Activated CD4-positive, alpha-beta T cell treated with anti-CD3 and anti-CD28 coated beads, Interleukin-2, amount 50 U/mL, for 48 hours (primary cell): ENCODE measurements around the gene LRRC1.

Experiments used
- DNase-seq, 2 experiments: peaks; one replicate each; pipeline ENCODE4 v3.0.0-alpha.2; 2020

Gene LRRC1

GRCh38 chr6:53929041-53929820 lies 134.4 kb downstream of the LRRC1 start:
- no peak for DNase-seq

- no peak for DNase-seq
Measured at GRCh38 chr6:53929821-53930120, 135.0 kb downstream of the LRRC1 start.

- DNase-seq = no peak
Measured at GRCh38 chr6:53930330-53930729, 135.5 kb downstream of the LRRC1 start.

- DNase-seq = no peak
Measured at GRCh38 chr6:53931086-53931485, 136.3 kb downstream of the LRRC1 start.

- DNase-seq = no peak
Measured at GRCh38 chr6:53932516-53932915, 137.7 kb downstream of the LRRC1 start.

GRCh38 chr6:53934023-53934422 lies 139.2 kb downstream of the LRRC1 start:
- no peak for DNase-seq

GRCh38 chr6:53937461-53937860 lies 142.7 kb downstream of the LRRC1 start:
- no peak for DNase-seq

GRCh38 chr6:53938810-53939209 lies 144.0 kb downstream of the LRRC1 start:
- DNase-seq = no peak

GRCh38 chr6:53939830-53940229 lies 145.0 kb downstream of the LRRC1 start:
- no peak for DNase-seq

- no peak for DNase-seq
Measured at GRCh38 chr6:53943395-53943794, 148.6 kb downstream of the LRRC1 start.

GRCh38 chr6:53944091-53944490 lies 149.3 kb downstream of the LRRC1 start:
- no peak for DNase-seq

GRCh38 chr6:53944543-53944942 lies 149.7 kb downstream of the LRRC1 start:
- no peak for DNase-seq

- no peak for DNase-seq
Measured at GRCh38 chr6:53945765-53946407, 151.1 kb downstream of the LRRC1 start.

- no peak for DNase-seq
Measured at GRCh38 chr6:53947780-53948179, 153.0 kb downstream of the LRRC1 start.

- DNase-seq = no peak
Measured at GRCh38 chr6:53951383-53951782, 156.6 kb downstream of the LRRC1 start.

- peak; percentile 21 to 36 for DNase-seq
Measured at GRCh38 chr6:53956068-53956711, 161.4 kb downstream of the LRRC1 start.

- no peak for DNase-seq
Measured at GRCh38 chr6:53956804-53957203, 162.0 kb downstream of the LRRC1 start.

GRCh38 chr6:53959717-53960116 lies 164.9 kb downstream of the LRRC1 start:
- no peak for DNase-seq

GRCh38 chr6:53960311-53960710 lies 165.5 kb downstream of the LRRC1 start:
- DNase-seq = no peak

- DNase-seq = no peak
Measured at GRCh38 chr6:53961679-53962370, 167.0 kb downstream of the LRRC1 start.

- no peak for DNase-seq
Measured at GRCh38 chr6:53962646-53963045, 167.8 kb downstream of the LRRC1 start.

GRCh38 chr6:53967415-53967814 lies 172.6 kb downstream of the LRRC1 start:
- no peak for DNase-seq
